Calu3 (cell line): ENCODE results near the gene RANGAP1. TPM values are rescaled to one million over a fixed set of nuclear protein-coding genes. Genes with fewer than 3 reads are reported as not detected.
A peak's percentile ranks its signal among the peaks of the same experiment; 100 is the strongest.

Source experiments
- BruUV-seq: library from RNA; stranded (reverse); fragments of 400-500 nt; replicated peaks from 2 replicates; lab custom pipeline; 2021; lab: Mats Ljungman, UMichigan
- CTCF ChIA-PET: fragments of 300-600 bp; sonication (Branson Sonifier 250); formaldehyde crosslinking; loops from one replicate; lab custom pipeline; 2022; ENCODE audit warnings: antibody characterized with exemption; lab: Charles Lee
- DNase-seq: peaks from one replicate; pipeline ENCODE4 v3.0.0; 2022
- H3K27ac Mint-ChIP-seq: one replicate; pipeline ENCODE4 v1.8.0; 2022; ENCODE audit warnings: mixed read lengths; ENCODE audit not compliant: unreplicated experiment
- H3K27me3 Mint-ChIP-seq: one replicate; pipeline ENCODE4 v1.8.0; 2022; ENCODE audit warnings: mixed read lengths; ENCODE audit not compliant: unreplicated experiment
- H3K36me3 Mint-ChIP-seq: one replicate; pipeline ENCODE4 v1.8.0; 2022; ENCODE audit warnings: mild to moderate bottlenecking, moderate library complexity, mixed read lengths; ENCODE audit not compliant: insufficient read depth, unreplicated experiment
- H3K4me1 Mint-ChIP-seq: one replicate; pipeline ENCODE4 v1.8.0; 2022; ENCODE audit warnings: mild to moderate bottlenecking, low read depth, mixed read lengths; ENCODE audit not compliant: unreplicated experiment
- H3K4me3 Mint-ChIP-seq: one replicate; pipeline ENCODE4 v1.8.0; 2022; ENCODE audit warnings: mild to moderate bottlenecking, low read depth, moderate library complexity, mixed read lengths; ENCODE audit not compliant: unreplicated experiment
- H3K9me3 Mint-ChIP-seq: one replicate; pipeline ENCODE4 v1.8.0; 2022; ENCODE audit warnings: low read depth, mixed read lengths; ENCODE audit not compliant: unreplicated experiment
- CTCF ChIP-seq: fragments of 200-600 bp; IDR thresholded peaks from one replicate; pipeline ENCODE4 v1.8.0; 2022; ENCODE audit warnings: antibody characterized with exemption; ENCODE audit not compliant: unreplicated experiment
- intact Hi-C: fragments of 100-400 bp; cut with micrococcal nuclease; formaldehyde crosslinking; loops from one replicate; pipeline ENCODE4 v1.10.0; 2022; ENCODE audit not compliant: unreplicated experiment
- total RNA-seq: library from RNA; stranded (reverse); gene quantifications from 2 replicates; pipeline ENCODE4 v1.2.3, GENCODE V29; 2022

Gene RANGAP1
- total RNA-seq, 1 experiment from 2014 or later = 189 TPM

GRCh38 chr22:41257696-41258095 lies 28.3 kb downstream of the RANGAP1 start:
- Mint-ChIP-seq H3K27ac (no peak overlapping the region), H3K36me3 (peaks cover 89% of the 10 kb centered on the region), H3K9me3 (no peaks in the 10 kb centered on the region), H3K4me3 (no peak overlapping the region), H3K4me1 (peaks cover 12% of the 10 kb centered on the region), H3K27me3 (no peaks in the 10 kb centered on the region)
- CTCF ChIA-PET = interaction anchor here (0.6 to 0.7 kb wide), 2 partner anchors 9 to 87 kb away, joined by 3 to 5 read pairs; no protein-coding TSS in a partner anchor
- intact Hi-C loops = no loop called here
- no peak for DNase-seq
- no TSS peak for BruUV-seq
- no peak for TF ChIP-seq CTCF

- no peak for DNase-seq
- no TSS peak for BruUV-seq
- intact Hi-C loops = no loop called here
- H3K9me3 Mint-ChIP-seq = no peaks in the 10 kb centered on the region
- H3K4me1 Mint-ChIP-seq = peaks cover 12% of the 10 kb centered on the region
- CTCF ChIA-PET = interaction anchor here (0.5 to 0.6 kb wide), 3 partner anchors 86 to 845 kb away, joined by 3 to 5 read pairs (median 3); no protein-coding TSS in a partner anchor
- H3K4me3 Mint-ChIP-seq = no peak overlapping the region
- TF ChIP-seq CTCF = no peak
- H3K27ac Mint-ChIP-seq = peak overlapping the region; percentile 27
- H3K27me3 Mint-ChIP-seq = no peaks in the 10 kb centered on the region
- peaks cover 90% of the 10 kb centered on the region for H3K36me3 Mint-ChIP-seq
Observed at GRCh38 chr22:41256254-41257253, 29.4 kb downstream of the RANGAP1 start.

GRCh38 chr22:41254230-41254629 lies 31.8 kb downstream of the RANGAP1 start:
- H3K27me3 Mint-ChIP-seq = no peaks in the 10 kb centered on the region
- no peak for TF ChIP-seq CTCF
- no peaks in the 10 kb centered on the region for H3K9me3 Mint-ChIP-seq
- DNase-seq = no peak
- peaks cover 12% of the 10 kb centered on the region for H3K4me1 Mint-ChIP-seq
- CTCF ChIA-PET = no interaction called here
- no peak overlapping the region for H3K27ac Mint-ChIP-seq
- no TSS peak for BruUV-seq
- intact Hi-C loops = no loop called here
- H3K4me3 Mint-ChIP-seq = no peak overlapping the region
- peaks cover 89% of the 10 kb centered on the region for H3K36me3 Mint-ChIP-seq

GRCh38 chr22:41252365-41252764 lies 33.6 kb downstream of the RANGAP1 start:
- no peak for TF ChIP-seq CTCF
- Mint-ChIP-seq H3K9me3 (no peaks in the 10 kb centered on the region), H3K4me1 (peaks cover 11% of the 10 kb centered on the region), H3K27ac (no peak overlapping the region), H3K4me3 (no peak overlapping the region), H3K27me3 (no peaks in the 10 kb centered on the region), H3K36me3 (peaks cover 94% of the 10 kb centered on the region)
- CTCF ChIA-PET = no interaction called here
- DNase-seq = no peak
- intact Hi-C loops = no loop called here
- no TSS peak for BruUV-seq
